Endothelial cell (in vitro differentiated cells): ENCODE results near the gene MCTP1. TPM values are rescaled to one million over a fixed set of nuclear protein-coding genes. Genes with fewer than 3 reads are reported as not detected.

ENCODE experiments used
- DNase-seq: peaks from one replicate; pipeline ENCODE4 v3.0.0; 2021; ENCODE audit warnings: low spot score
- H3K27ac Mint-ChIP-seq: one replicate; pipeline ENCODE4 v1.8.0; 2021; ENCODE audit warnings: mixed read lengths, inconsistent platforms; ENCODE audit not compliant: unreplicated experiment
- H3K27me3 Mint-ChIP-seq: one replicate; pipeline ENCODE4 v1.8.0; 2021; ENCODE audit warnings: mild to moderate bottlenecking, moderate library complexity, mixed read lengths, inconsistent platforms; ENCODE audit not compliant: unreplicated experiment
- H3K36me3 Mint-ChIP-seq: one replicate; pipeline ENCODE4 v1.8.0; 2021; ENCODE audit warnings: mild to moderate bottlenecking, low read depth, mixed read lengths, inconsistent platforms; ENCODE audit not compliant: unreplicated experiment
- H3K4me1 Mint-ChIP-seq: one replicate; pipeline ENCODE4 v1.8.0; 2021; ENCODE audit warnings: mild to moderate bottlenecking, mixed read lengths, inconsistent platforms; ENCODE audit not compliant: unreplicated experiment
- H3K4me3 Mint-ChIP-seq: one replicate; pipeline ENCODE4 v1.8.0; 2021; ENCODE audit warnings: mild to moderate bottlenecking, mixed read lengths, inconsistent platforms; ENCODE audit not compliant: unreplicated experiment
- H3K9me3 Mint-ChIP-seq: one replicate; pipeline ENCODE4 v1.8.0; 2021; ENCODE audit warnings: mixed read lengths, inconsistent platforms; ENCODE audit not compliant: unreplicated experiment
- total RNA-seq: library from RNA; stranded (reverse); fragmentation: NEBNext Ultra II Directional; extraction: Animal tissue kit (Norgen Biotek cat#: 25700); gene quantifications from one replicate; pipeline ENCODE4 v1.2.1, GENCODE V29; 2021; ENCODE audit not compliant: unreplicated experiment
- TF ChIP-seq, protein P1 (sequence below): fragments of 200-600 bp; sonication (generic); IDR thresholded peaks from one replicate; pipeline ENCODE4 v1.5.0; 2021; ENCODE audit warnings: antibody characterized with exemption; ENCODE audit not compliant: unreplicated experiment

Gene MCTP1
- total RNA-seq, 1 donor from 2014 or later = 2.2 TPM

DNA sequence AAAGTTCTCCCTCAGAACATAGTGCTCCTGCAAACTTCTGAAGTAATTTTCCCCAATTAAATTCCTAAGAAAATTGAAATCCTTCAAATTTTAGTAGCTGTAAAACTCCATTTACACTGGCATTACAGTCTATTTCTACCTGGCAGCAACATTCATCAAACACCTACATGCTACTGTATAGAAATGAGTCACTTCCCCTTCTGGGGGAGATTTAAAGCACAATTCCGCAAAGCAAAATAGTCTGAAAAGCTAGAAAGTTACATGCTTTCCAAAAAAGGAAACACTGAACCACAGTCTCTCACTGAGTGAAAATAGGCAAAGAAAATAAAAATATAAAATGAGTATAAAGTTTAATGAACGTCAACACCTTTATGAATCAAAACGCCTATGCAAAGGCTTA is 43.3 kb downstream of the MCTP1 start:
- no peak overlapping the region for H3K4me3 Mint-ChIP-seq
- no peaks in the 10 kb centered on the region for H3K4me1 Mint-ChIP-seq
- H3K27ac Mint-ChIP-seq = no peak overlapping the region
- no peaks in the 10 kb centered on the region for H3K9me3 Mint-ChIP-seq
- TF ChIP-seq, protein P1, sequence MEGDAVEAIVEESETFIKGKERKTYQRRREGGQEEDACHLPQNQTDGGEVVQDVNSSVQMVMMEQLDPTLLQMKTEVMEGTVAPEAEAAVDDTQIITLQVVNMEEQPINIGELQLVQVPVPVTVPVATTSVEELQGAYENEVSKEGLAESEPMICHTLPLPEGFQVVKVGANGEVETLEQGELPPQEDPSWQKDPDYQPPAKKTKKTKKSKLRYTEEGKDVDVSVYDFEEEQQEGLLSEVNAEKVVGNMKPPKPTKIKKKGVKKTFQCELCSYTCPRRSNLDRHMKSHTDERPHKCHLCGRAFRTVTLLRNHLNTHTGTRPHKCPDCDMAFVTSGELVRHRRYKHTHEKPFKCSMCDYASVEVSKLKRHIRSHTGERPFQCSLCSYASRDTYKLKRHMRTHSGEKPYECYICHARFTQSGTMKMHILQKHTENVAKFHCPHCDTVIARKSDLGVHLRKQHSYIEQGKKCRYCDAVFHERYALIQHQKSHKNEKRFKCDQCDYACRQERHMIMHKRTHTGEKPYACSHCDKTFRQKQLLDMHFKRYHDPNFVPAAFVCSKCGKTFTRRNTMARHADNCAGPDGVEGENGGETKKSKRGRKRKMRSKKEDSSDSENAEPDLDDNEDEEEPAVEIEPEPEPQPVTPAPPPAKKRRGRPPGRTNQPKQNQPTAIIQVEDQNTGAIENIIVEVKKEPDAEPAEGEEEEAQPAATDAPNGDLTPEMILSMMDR = no peak
- no peak for DNase-seq
- H3K36me3 Mint-ChIP-seq = no peaks in the 10 kb centered on the region
- no peaks in the 10 kb centered on the region for H3K27me3 Mint-ChIP-seq

DNA sequence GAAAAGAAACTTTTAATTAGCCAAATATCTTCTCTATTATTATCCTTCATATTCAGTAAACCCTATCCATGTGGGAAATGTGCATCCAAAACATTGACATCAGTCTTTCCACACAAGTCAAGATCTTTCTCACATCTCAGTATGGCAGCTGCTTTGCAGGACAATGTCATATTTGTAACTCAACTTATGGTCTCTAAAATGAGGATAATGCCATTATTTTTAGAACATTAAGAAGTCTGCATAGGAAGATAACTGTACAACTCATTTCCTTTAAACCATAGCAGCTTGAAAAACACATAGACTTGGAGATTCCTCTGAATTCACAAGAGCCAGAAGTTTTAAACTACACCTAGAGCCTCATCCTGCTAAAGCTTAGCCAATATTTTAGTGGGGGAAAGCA is 43.7 kb downstream of the MCTP1 start:
- Mint-ChIP-seq H3K4me1 (no peaks in the 10 kb centered on the region), H3K4me3 (no peak overlapping the region), H3K27ac (no peak overlapping the region), H3K36me3 (no peaks in the 10 kb centered on the region), H3K27me3 (no peaks in the 10 kb centered on the region), H3K9me3 (no peaks in the 10 kb centered on the region)
- TF ChIP-seq, protein P1 = no peak
- DNase-seq = no peak

DNA sequence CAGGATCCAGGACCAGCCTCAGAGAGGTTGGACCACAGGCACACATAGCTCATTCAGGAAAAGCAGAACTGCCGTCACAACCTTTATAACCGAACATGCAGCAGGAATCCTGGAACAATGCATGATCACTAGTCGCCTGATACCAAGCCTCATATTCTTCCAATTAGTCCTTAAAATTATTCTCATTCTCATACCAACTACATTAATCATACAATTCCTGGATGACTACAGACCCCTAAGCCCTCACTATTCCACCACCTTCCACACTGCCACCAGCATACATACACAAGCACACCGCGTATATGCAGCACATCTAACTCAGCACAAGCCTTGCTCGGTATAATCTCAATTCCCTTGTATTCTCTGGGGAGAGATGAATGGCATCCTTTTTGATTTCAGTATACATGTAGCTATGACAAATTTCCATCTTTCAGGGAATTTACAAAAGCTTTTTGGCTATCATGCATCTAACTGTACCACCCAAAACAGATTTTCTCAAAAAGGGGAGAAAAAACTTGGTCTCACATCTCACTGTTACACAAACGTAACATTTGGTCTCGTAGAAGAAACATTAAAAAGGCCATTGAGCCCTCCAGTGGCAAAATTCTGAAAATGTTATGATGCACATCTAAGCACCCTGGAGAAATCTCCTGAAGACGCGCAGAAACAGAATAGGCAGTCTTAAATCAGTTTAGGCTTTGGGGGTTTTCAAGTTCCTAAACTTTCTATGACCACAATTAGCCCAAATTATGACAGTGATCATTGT is 46.2 kb downstream of the MCTP1 start:
- H3K4me1 Mint-ChIP-seq = no peaks in the 10 kb centered on the region
- DNase-seq = no peak
- H3K4me3 Mint-ChIP-seq = no peak overlapping the region

DNA sequence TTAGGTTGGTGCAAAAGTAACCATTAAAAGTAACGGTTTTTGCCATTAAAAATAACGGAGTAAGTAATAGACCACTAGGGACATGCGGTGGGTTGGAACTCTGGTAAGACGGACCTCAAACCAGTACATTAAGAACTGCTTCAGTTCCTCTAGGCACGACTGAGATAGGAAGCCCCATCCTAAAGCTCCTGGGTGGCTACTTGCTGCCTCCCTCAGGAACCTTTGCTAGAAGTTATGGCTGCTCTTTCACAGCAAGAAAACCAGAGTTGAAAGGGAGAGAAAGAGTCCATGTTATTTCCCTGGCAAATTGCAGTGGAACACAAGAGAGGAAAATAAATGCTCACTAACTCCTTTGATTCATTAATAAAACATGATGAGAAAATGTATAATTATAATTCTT is 47.6 kb downstream of the MCTP1 start:
- no peak overlapping the region for H3K27ac Mint-ChIP-seq
- no peak overlapping the region for H3K4me3 Mint-ChIP-seq
- no peaks in the 10 kb centered on the region for H3K4me1 Mint-ChIP-seq
- TF ChIP-seq, protein P1 = no peak
- no peaks in the 10 kb centered on the region for H3K9me3 Mint-ChIP-seq
- no peak for DNase-seq
- no peaks in the 10 kb centered on the region for H3K36me3 Mint-ChIP-seq
- no peaks in the 10 kb centered on the region for H3K27me3 Mint-ChIP-seq

More for the DNA sequence above, 46.2 kb downstream of the MCTP1 start:
- Mint-ChIP-seq H3K27me3 (no peaks in the 10 kb centered on the region), H3K27ac (no peak overlapping the region), H3K36me3 (no peaks in the 10 kb centered on the region), H3K9me3 (no peaks in the 10 kb centered on the region)
- TF ChIP-seq, protein P1 = no peak

DNA sequence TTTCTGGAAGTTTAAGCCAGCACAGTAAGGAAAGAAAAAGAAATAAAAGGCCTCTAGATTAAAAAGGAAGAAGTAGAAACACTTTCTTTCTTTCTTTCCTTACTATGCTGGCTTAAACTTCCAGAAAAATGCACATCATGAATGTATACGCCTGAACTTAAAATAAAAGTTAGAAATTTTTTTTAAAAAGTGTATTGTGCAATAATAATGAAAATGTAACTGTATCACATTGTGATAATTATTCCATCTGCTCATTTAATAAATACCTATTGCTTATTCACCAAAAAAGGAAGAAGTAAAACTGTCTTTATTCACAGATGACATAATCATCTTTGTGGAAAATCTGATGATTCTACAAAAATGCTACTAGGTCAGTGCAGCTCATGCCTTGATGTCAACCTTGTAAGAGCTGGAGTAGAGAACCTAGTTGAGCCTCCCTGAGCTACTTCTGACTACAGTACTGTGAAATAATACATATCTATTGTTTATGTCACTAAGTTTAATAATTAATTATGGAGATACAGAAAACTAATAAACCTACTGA is 49.4 kb downstream of the MCTP1 start:
- no peaks in the 10 kb centered on the region for H3K27me3 Mint-ChIP-seq
- H3K4me3 Mint-ChIP-seq = no peak overlapping the region
- no peaks in the 10 kb centered on the region for H3K36me3 Mint-ChIP-seq
- TF ChIP-seq, protein P1 = no peak
- no peaks in the 10 kb centered on the region for H3K4me1 Mint-ChIP-seq
- H3K27ac Mint-ChIP-seq = no peak overlapping the region
- no peaks in the 10 kb centered on the region for H3K9me3 Mint-ChIP-seq
- no peak for DNase-seq
